DMS53 treated with DMSO at 0.1 percent for 48 hours (cell line): ENCODE measurements around the gene RGS12.

Experiments
- DNase-seq: peaks from one replicate; lab custom pipeline; 2025; ENCODE audit not compliant: unreplicated experiment; lab: John Stamatoyannopoulos, UW

Gene RGS12

GRCh38 chr4:3269991-3270611 lies 22.7 kb upstream of the RGS12 start:
- no peak for DNase-seq

GRCh38 chr4:3271131-3271530 lies 21.7 kb upstream of the RGS12 start:
- no peak for DNase-seq

GRCh38 chr4:3276986-3277385 lies 15.8 kb upstream of the RGS12 start:
- DNase-seq: no peak

GRCh38 chr4:3280466-3280865 lies 12.4 kb upstream of the RGS12 start:
- DNase-seq: no peak

GRCh38 chr4:3283483-3283882 lies 9.3 kb upstream of the RGS12 start:
- DNase-seq: no peak

GRCh38 chr4:3283916-3284315 lies 8.9 kb upstream of the RGS12 start:
- DNase-seq: no peak

GRCh38 chr4:3284734-3285557 lies 7.9 kb upstream of the RGS12 start:
- DNase-seq: no peak

GRCh38 chr4:3285558-3286334 lies 7.1 kb upstream of the RGS12 start:
- DNase-seq: no peak

- no peak for DNase-seq
Observed at GRCh38 chr4:3286335-3287175, 6.3 kb upstream of the RGS12 start.

GRCh38 chr4:3287271-3287971 lies 5.4 kb upstream of the RGS12 start:
- DNase-seq: no peak

- no peak for DNase-seq
Observed at GRCh38 chr4:3287972-3288570, 4.8 kb upstream of the RGS12 start.

GRCh38 chr4:3288571-3289094 lies 4.2 kb upstream of the RGS12 start:
- DNase-seq: no peak

GRCh38 chr4:3290476-3290875 lies 2.3 kb upstream of the RGS12 start:
- no peak for DNase-seq

- no peak for DNase-seq
Observed at GRCh38 chr4:3290889-3291321, 1.9 kb upstream of the RGS12 start.

GRCh38 chr4:3291411-3291968 lies 1.3 kb upstream of the RGS12 start:
- DNase-seq: peak; percentile 92

GRCh38 chr4:3291969-3292570 lies 751 bp upstream of the RGS12 start:
- peak; percentile 83 for DNase-seq

GRCh38 chr4:3293401-3294391 lies 875 bp downstream of the RGS12 start:
- DNase-seq: no peak
